Measurements from ENCODE around the gene RNF43.

- no peak for TF ChIP-seq ATF3 (IDR thresholded peaks at IDR 0.05)
- TF ChIP-seq CTCF (IDR thresholded peaks at IDR 0.05 in 2 of 3, conservative IDR thresholded peaks at IDR 0.05 in 1 of 3; ENCODE audit: borderline replicate concordance in 1 of 3, insufficient read depth in 1 of 3, low read depth in 2 of 3, low read length in 2 of 3), result no peak
- 0 out of 2 replicates have a peak, but pooled peaks have one; percentile 35 for TF ChIP-seq POLR2AphosphoS5 (IDR thresholded peaks at IDR 0.05; ENCODE audit: low read depth, low read length)
- TF ChIP-seq MAX (IDR thresholded peaks at IDR 0.05), result peak; percentile 89
- no peak for TF ChIP-seq SRF (IDR thresholded peaks at IDR 0.05; ENCODE audit: low read depth)
- TF ChIP-seq FOSL1 (IDR thresholded peaks at IDR 0.05; ENCODE audit: low read depth), result no peak
- TF ChIP-seq EZH2phosphoT487 (IDR thresholded peaks at IDR 0.05; ENCODE audit: borderline replicate concordance), result no peak
- peak; percentile 93 for TF ChIP-seq YY1 (IDR thresholded peaks at IDR 0.05; ENCODE audit: extremely low read depth, insufficient replicate concordance, low read depth, low read length)
- no peak for TF ChIP-seq EZH2 (IDR thresholded peaks at IDR 0.05)
- TF ChIP-seq REST (IDR thresholded peaks at IDR 0.05; ENCODE audit: low read depth), result no peak
- TF ChIP-seq JUND (IDR thresholded peaks at IDR 0.05), result no peak; the same call in 1 of the 2 replicates
- TF ChIP-seq ZBTB33 (IDR thresholded peaks at IDR 0.05; ENCODE audit: extremely low read depth, insufficient replicate concordance, low read length), result no peak
- no peak for TF ChIP-seq TCF7L2 (IDR thresholded peaks at IDR 0.05; ENCODE audit: borderline replicate concordance, extremely low read depth, insufficient read depth, insufficient read length)
- no peak for TF ChIP-seq SP1 (IDR thresholded peaks at IDR 0.05; ENCODE audit: low read depth)
Observed at GRCh38 chr17:58414596-58414997, 2.7 kb downstream of the RNF43 start.
